HepG2 (cell line): ENCODE measurements around the gene TBL3.

ENCODE experiments used
- BRF2 ChIP-seq: sonication (generic); formaldehyde crosslinking; IDR thresholded peaks from 2 replicates; pipeline ENCODE4 v1.8.1; 2022; ENCODE audit warnings: mild to moderate bottlenecking, missing genetic modification reagents
- E2F1 ChIP-seq: sonication (generic); formaldehyde crosslinking; IDR thresholded peaks from 2 replicates; pipeline ENCODE4 v1.5.0; 2020; ENCODE audit warnings: missing genetic modification reagents
- FOXA1 ChIP-seq, 2 experiments: fragments of 450-650 bp in 1 of 2; sonication (generic) in 1 of 2; formaldehyde crosslinking in 1 of 2; IDR thresholded peaks; 2 replicates each; pipeline versions ENCODE4 v1.4.0 to v1.6.1; 2016 to 2020; ENCODE audit warnings: missing genetic modification reagents in 1 of 2
- FOXM1 ChIP-seq: sonication (generic); formaldehyde crosslinking; IDR thresholded peaks from 2 replicates; pipeline ENCODE4 v1.5.0; 2020; ENCODE audit warnings: missing genetic modification reagents
- HINFP ChIP-seq: sonication (generic); formaldehyde crosslinking; IDR thresholded peaks from 2 replicates; pipeline ENCODE4 v1.4.0; 2020; ENCODE audit warnings: low read depth, mild to moderate bottlenecking, missing genetic modification reagents
- JUN ChIP-seq: sonication (generic); formaldehyde crosslinking; IDR thresholded peaks from 2 replicates; pipeline ENCODE4 v1.4.0; 2020; ENCODE audit warnings: mild to moderate bottlenecking, missing genetic modification reagents
- RAD21 ChIP-seq: fragments of 450-650 bp; formaldehyde crosslinking; IDR thresholded peaks from 2 replicates; pipeline ENCODE4 v1.5.0; 2020; ENCODE audit warnings: mild to moderate bottlenecking
- RFXAP ChIP-seq: sonication (generic); formaldehyde crosslinking; IDR thresholded peaks from 2 replicates; pipeline ENCODE4 v1.4.0; 2020; ENCODE audit warnings: missing genetic modification reagents, borderline replicate concordance
- ZNF10 ChIP-seq: sonication (generic); formaldehyde crosslinking; IDR thresholded peaks from 2 replicates; pipeline ENCODE4 v1.4.0; 2020; ENCODE audit warnings: mild to moderate bottlenecking, low read depth, missing genetic modification reagents, borderline replicate concordance
- ZNF484 ChIP-seq: sonication (generic); formaldehyde crosslinking; IDR thresholded peaks from 2 replicates; pipeline ENCODE4 v1.5.1; 2020; ENCODE audit warnings: mild to moderate bottlenecking, low read depth, missing genetic modification reagents, borderline replicate concordance
- ZNF530 ChIP-seq: sonication (generic); formaldehyde crosslinking; IDR thresholded peaks from 2 replicates; pipeline ENCODE4 v1.5.0; 2020; ENCODE audit warnings: low read depth, mild to moderate bottlenecking, missing genetic modification reagents
- TF ChIP-seq, protein P1 (sequence below): sonication (generic); formaldehyde crosslinking; IDR thresholded peaks from 2 replicates; pipeline ENCODE4 v1.5.0; 2020; ENCODE audit warnings: mild to moderate bottlenecking, missing genetic modification reagents, moderate library complexity
- TF ChIP-seq, protein P2 (sequence below): sonication (generic); formaldehyde crosslinking; IDR thresholded peaks from 2 replicates; pipeline ENCODE4 v1.4.0; 2020; ENCODE audit warnings: missing genetic modification reagents, borderline replicate concordance

GRCh38 chr16:1945559-1946391 lies 26.1 kb upstream of the TBL3 start:
- TF ChIP-seq RFXAP (no peak), FOXM1 (CRISPR knock-in tag) (no peak), ZNF530 (CRISPR knock-in tag) (no peak), BRF2 (CRISPR knock-in tag) (no peak), E2F1 (CRISPR knock-in tag) (no peak), HINFP (CRISPR knock-in tag) (no peak), RAD21 (no peak), FOXA1 (IDR thresholded peaks at IDR 0.05) (no peak), FOXA1 (CRISPR knock-in tag; IDR thresholded peaks at IDR 0.05) (no peak), JUN (CRISPR knock-in tag) (no peak), ZNF484 (CRISPR knock-in tag) (no peak), ZNF10 (CRISPR knock-in tag) (no peak)
- TF ChIP-seq, protein P1, sequence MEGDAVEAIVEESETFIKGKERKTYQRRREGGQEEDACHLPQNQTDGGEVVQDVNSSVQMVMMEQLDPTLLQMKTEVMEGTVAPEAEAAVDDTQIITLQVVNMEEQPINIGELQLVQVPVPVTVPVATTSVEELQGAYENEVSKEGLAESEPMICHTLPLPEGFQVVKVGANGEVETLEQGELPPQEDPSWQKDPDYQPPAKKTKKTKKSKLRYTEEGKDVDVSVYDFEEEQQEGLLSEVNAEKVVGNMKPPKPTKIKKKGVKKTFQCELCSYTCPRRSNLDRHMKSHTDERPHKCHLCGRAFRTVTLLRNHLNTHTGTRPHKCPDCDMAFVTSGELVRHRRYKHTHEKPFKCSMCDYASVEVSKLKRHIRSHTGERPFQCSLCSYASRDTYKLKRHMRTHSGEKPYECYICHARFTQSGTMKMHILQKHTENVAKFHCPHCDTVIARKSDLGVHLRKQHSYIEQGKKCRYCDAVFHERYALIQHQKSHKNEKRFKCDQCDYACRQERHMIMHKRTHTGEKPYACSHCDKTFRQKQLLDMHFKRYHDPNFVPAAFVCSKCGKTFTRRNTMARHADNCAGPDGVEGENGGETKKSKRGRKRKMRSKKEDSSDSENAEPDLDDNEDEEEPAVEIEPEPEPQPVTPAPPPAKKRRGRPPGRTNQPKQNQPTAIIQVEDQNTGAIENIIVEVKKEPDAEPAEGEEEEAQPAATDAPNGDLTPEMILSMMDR (CRISPR knock-in tag) = no peak
- TF ChIP-seq, protein P2, sequence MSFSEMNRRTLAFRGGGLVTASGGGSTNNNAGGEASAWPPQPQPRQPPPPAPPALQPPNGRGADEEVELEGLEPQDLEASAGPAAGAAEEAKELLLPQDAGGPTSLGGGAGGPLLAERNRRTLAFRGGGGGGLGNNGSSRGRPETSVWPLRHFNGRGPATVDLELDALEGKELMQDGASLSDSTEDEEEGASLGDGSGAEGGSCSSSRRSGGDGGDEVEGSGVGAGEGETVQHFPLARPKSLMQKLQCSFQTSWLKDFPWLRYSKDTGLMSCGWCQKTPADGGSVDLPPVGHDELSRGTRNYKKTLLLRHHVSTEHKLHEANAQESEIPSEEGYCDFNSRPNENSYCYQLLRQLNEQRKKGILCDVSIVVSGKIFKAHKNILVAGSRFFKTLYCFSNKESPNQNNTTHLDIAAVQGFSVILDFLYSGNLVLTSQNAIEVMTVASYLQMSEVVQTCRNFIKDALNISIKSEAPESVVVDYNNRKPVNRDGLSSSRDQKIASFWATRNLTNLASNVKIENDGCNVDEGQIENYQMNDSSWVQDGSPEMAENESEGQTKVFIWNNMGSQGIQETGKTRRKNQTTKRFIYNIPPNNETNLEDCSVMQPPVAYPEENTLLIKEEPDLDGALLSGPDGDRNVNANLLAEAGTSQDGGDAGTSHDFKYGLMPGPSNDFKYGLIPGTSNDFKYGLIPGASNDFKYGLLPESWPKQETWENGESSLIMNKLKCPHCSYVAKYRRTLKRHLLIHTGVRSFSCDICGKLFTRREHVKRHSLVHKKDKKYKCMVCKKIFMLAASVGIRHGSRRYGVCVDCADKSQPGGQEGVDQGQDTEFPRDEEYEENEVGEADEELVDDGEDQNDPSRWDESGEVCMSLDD (CRISPR knock-in tag) = no peak
